ENCODE results near the gene TMC8.

DNA sequence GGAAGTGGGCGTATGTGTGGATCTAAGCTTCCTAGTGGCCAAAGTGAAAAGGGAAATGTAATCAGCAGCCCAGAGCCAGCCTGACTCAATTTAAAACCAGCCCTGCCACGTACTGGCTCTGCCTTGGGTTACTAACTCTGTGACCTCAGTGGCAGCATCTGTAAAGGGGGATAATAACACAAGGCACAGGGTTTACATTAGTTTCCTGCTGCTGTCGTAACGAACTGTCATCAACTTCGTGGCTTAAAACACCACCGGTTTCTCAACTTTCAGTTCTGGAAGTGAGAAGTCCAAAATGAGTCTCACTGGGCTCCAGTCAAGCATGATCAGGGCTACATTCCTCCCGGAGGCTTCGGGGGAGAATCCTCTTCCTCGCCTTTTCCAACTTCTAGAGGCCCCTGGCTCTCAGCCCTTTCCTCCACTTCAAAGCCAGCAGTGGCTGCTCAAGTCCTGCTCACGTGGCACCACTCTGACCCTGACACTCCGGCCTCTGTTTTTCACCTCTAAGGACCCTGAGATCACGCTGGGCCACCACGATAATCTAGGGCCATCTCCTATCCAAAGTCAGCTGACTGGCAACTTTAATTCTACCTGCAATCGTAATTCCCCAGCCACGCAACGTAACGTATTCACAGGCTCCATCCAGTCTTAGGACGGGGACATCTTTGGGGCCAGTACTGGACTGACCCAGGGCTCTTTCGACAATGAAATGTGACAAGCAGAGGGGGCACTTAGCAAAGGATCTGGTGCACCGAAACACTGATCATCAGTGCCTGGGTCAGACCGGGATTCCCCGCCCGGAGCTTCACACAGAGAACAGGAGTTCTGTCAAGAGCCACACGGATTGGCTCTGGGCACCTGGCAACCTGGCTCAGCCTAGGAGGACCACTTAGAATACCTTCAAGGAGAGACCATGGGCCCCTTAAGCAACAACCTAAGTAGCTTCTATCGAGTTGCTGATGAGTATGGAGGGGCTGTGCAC is 16.5 kb upstream of the TMC8 start:
- TF ChIP-seq CTCF (IDR thresholded peaks at IDR 0.05; ENCODE audit: borderline replicate concordance, extremely low read depth, low read length, poor library complexity, severe bottlenecking) (no peak), EZH2 (IDR thresholded peaks at IDR 0.05; ENCODE audit: borderline replicate concordance, low read depth, low read length, severe bottlenecking) (no peak)

Data from DND-41 (cell line).